M059J (cell line): ENCODE measurements around the gene MYL10. TPM values are rescaled to one million over a fixed set of nuclear protein-coding genes. Genes with fewer than 3 reads are reported as not detected.

ENCODE experiments used
- DNase-seq: peaks from one replicate; pipeline ENCODE4 v3.0.0-alpha.2; 2012; ENCODE audit warnings: low read depth
- total RNA-seq: library from RNA; depleted of rRNA; stranded (reverse); fragments of >200 nt; shearing (Covaris generic); gene quantifications from 2 replicates; pipeline ENCODE4 v1.2.3, GENCODE V29; 2014; rRNA removed

MYL10 gene
- total RNA-seq, 1 experiment from 2014 or later, result not detected

DNA sequence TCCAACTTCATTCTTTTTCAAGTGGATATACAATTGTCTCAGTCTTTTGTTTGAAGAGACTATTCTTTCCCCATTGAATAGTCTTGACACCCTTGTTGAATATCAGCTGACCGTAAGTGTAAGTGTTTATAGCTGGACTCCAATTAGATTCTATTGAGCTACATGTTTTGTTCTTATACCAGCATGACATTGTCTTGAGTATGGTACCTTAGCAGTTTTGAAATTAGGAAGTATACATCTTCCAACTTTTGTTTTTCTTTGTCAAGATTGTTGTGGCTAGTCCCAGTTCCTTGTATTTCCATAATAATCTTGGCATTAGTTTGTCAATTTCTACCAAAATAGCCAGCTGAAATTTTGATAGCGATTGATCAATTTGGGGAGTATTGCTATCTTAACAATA, 56.9 kb downstream of the MYL10 start:
- no peak for DNase-seq

DNA sequence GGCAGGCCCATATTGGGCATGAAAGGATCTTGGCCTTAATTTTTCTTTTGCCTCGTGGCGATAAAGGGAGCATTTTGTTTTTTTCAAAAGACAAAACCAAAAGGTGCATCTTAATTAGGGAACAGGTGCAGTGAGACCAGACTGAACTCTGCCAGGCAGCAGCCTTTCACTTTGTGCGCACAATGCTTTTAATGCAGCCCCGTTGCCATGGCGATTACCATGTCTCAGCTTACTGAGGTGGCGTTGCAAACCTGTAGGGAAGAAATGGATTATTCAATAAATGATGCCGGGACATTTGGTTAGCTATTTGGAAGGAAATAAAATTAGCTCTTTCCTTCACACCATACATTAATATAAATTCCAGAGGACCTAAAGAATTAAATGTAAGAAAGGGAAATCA, 61.9 kb downstream of the MYL10 start:
- DNase-seq, result no peak

DNA sequence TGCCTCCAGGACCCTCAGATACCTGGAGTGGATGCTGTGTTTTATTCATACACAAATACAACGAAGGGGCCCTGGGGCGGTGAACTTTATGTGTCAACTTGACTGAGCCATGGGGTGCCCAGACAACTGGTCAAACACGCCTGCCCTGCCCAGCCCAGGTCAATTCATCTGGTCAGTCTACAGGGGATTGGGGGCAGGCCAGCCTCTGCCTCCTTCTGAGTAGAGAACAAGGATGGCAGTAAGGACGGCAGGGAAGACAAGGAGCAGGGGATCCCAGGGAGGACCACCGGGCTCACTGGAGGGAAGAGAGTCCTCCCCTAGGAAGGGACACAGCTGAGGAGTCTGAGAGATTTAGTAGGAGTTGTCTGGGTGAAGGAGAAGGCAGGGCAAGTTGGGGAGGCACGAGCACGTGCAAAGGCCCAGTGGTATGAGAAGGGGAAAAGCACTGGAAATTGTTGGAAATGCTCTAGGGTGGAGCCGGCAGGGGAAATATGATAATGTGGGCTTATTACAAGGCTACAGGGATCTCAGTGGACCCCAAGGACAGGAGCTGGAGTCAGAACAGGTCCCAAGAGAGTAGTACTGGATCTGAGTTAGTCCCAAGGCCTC, 63.4 kb downstream of the MYL10 start:
- DNase-seq, result no peak

DNA sequence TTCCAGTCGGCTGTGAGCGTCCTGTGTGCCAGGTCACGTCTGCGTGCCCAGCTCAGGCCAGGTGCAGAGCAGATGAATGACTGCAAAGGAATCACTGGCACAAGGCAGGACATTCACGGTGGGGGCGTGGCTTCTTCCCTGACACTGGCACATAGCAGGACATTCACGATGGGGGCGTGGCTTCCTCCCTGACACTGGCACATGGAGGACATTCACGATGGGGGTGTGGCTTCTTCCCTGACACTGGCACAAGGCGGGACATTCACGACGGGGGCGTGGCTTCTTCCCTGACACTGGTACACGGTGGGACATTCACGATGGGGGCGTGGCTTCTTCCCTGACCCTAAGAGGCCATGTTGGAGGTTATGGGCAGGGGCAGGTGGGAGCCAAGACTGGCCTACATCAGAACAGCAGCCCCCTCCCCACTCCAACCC, 64.3 kb downstream of the MYL10 start:
- DNase-seq, result peak; percentile 56

DNA sequence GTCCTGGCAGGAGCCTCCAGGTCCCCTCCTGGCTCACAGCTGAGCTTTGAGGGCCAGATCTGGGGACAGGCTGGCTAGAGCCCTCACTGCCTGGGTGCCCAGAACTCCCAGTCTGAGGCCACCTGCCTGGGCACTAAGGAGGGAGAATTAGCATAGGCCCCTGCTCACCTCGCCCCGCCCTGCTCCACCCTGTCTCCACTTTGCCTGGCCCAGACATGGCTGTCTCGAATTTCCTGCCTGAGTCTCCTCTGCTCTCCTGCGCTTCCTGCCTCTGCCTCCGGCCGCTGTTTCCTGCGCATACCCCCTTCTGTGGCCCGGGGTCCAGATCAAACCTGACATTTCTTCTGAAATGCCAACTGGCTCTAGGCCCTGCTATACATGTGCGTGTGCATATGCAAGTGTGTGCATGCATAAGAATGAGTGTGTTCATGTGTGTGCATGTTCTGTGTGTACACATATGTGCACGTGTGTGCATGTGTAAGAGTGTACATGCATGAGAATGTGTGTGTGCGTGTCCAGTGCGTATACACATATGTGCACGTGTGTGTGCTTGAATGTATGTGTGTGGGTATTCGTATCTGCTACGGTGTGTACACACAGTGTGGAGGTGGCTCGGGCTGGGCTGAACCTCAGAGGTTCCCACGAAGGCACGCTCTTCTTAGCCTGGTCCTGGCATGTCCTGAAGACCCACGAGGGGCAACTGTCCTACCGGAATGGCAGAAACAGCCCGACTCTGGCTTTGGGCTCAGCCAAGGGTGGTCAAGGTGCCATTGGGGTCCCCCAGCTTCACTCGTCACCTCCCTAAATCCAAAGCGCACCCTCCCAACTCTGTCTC, 64.9 kb downstream of the MYL10 start:
- no peak for DNase-seq

Other genes with a start within 250 kb of the MYL10 start
- gene CUX1, start 188.3 kb upstream of the MYL10 start, total RNA-seq, result 33.9 and 51.9 TPM in 2 replicates